Hypothalamus (tissue), 51 donors: ENCODE measurements around the gene PIAS1.

Experiments used
- DNase-seq, 51 donors: peaks; one replicate each; lab custom pipeline; 2025; lab: John Stamatoyannopoulos, UW

PIAS1 gene

DNA sequence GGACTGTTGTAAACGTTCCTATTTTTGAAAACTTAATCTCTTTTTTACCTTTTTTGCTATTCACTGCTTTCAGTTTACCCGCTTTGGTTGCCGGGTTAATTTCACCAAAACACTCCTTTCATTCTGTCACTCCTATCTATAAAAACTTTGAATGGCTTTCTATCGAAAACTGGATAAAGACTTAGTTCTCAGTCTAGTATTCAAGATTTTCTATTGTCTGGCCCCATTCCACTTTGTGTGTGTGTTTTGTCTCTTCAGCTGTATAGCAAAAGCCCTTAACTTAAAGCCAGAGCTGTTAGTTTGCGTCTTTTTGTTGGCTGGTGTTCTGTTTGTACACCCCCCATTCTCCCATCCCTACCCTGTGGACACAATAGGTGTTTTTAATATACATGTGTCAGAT lies 7.5 kb downstream of the PIAS1 start:
- DNase-seq, result no peak

GRCh38 chr15:68062214-68062613 lies 8.1 kb downstream of the PIAS1 start:
- no peak for DNase-seq

GRCh38 chr15:68062946-68063465 lies 8.9 kb downstream of the PIAS1 start:
- DNase-seq, result no peak

GRCh38 chr15:68063606-68064005 lies 9.5 kb downstream of the PIAS1 start:
- DNase-seq, result no peak

DNA sequence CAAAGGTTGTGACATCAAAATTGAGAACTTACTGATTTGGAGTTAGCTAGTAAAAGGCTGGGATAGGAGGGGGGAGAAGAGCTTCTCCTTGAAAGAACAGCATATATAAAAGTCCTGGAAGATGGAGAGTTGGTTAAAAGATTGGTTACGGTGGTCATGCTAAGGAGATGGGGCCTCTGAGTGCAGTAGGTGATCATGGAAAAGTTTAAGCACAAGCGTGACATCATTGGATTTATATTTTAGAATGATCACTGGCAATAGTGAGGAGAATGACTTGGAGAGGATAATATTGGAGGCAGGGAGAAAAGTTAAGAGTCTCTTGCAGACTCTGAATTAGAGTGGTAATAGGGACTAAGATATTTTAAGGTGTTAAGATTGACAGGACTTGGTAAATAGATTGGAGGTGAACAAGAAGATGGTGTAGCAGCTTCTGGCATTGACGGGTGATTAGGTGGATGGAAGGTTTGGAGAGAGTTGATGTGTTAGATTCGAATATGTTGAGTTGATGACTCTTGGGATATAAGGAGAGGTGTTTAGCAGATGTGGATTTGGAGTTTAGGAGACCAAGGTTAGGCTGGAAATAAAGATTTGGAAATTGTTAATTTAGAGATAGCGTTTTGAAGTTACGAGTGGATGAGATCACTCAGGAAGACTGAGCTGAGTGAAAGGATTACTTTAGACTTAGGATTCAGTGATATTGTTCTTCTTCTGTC lies 19.6 kb downstream of the PIAS1 start:
- DNase-seq, result no peak

DNA sequence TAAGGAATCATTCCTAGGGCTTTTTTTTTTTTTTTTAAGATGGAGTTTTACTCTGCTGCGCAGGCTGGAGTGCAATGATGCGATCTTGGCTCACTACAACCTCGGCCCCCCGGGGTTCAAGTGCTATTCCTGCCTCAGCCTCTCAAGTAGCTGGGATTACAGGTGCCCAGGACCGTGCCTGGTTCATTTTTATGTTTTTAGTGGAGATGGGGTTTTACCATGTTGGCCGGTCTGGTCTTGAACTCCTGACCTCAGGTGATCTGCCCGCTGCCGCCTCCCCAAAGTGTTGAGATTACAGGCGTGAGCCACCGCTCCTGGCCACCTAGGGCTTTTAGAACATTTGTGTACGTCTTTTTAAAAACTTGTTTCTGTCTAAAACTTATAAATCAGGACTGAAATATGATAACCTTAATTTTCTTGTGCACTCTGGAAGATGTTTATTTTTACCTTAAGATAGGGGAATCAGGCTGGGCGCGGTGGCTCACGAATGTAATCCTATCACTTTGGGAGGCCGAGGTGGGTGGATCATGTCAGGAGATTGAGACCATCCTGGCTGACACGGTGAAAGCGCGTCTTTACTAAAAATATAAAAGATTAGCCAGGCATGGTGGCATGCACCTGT lies 21.8 kb downstream of the PIAS1 start:
- no peak for DNase-seq

DNA sequence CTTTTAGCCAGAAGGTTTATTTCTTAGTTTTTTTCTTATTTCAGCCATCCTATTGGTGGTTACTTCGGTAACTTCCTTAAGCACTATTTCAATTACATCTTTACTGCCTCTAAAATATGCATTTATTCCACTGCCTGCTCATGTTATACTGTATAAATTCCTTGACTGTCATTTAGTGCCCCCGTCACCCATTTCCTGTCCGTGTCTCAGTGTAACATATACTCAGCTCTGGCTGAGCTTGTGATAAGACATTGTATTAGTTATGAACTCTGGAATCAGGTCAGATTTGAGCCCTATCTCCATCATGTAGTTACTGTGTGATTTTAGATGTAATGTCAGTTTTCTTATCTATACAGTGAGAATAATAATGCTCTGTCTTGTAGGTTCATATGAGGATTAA lies 24.2 kb downstream of the PIAS1 start:
- DNase-seq, result no peak

DNA sequence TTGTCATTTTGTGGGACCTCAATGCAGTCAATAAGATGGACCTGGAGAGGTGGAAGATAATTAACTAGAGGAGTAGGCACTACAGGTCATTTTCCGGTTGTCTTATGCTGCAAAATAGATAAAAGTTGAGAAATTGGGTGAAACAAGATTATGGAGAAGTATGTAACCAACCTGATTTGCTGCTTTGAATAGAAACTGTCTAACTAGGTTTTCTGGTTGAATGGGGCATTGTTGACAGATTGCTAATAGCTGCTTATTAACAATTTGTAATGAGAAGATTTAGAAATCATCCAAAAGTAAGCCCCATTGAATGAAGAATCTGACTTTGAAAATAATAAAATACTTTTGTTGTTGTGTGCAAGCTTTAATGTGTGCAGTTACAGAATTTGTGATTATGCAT lies 26.2 kb downstream of the PIAS1 start:
- no peak for DNase-seq

DNA sequence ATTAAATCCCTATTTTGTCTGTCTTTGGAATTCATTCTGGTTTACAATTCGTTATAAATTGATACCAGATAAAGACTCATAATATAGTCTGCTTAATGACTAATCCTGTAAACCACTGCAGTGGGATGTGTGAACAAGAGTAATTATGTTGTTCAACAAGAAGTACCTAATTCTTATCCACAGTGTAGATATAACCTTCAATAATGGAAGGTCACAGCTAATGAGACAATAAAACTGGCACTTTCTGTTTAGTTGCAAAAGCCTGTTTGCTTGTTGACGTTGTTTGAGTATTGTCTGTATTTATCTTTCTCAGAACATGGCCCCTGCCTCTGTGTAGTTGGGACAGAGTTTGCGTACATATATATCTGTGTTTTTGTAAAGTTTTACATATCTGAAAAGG lies 26.7 kb downstream of the PIAS1 start:
- DNase-seq, result no peak

DNA sequence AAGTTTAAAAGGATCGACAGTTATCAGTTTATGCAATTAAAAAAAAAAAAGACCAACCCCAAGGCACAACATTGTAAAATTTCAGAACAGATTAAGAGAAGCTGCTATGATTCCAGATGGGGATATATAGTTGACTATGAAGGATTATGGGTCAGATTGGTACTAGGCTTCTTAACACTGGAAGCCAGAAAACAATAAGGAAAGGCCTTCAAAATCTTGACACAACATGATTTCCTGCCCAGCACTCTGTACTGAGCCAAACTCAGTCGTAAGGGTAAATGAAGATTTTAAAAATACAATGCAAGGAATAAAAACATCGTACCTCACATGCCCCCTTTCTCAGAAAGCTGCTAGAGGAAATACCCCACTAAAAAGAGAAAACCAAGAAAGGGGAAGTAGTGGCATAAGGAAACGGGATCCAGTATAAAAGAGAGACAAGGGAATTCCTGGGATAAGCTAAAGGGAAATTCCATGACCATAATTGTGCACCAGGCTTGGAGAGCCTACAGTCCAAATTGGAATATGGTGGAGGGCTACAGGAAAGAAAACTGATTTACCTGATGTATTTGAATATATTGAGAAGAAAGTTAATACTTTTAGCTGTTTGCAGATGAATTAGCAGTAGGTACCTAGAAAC lies 27.9 kb downstream of the PIAS1 start:
- no peak for DNase-seq

DNA sequence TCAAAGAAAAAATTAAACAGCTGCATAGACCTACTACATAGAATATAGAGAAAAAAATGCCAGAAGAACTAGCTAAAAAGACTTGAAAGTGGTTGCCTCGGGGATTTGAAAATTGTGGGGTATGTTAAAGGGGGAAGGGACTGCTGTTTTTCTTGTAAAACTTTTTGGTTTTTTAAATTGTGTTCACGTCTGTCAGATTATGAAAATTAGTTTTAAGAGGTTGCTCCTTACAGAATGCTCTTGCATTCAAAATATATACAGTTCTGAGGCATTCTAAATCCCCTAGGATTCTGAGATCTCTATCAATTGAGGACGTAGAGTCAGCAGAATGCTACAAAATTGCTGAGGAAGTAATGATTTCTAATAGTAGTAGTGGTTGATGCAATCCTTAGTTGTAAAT lies 28.6 kb downstream of the PIAS1 start:
- no peak for DNase-seq

DNA sequence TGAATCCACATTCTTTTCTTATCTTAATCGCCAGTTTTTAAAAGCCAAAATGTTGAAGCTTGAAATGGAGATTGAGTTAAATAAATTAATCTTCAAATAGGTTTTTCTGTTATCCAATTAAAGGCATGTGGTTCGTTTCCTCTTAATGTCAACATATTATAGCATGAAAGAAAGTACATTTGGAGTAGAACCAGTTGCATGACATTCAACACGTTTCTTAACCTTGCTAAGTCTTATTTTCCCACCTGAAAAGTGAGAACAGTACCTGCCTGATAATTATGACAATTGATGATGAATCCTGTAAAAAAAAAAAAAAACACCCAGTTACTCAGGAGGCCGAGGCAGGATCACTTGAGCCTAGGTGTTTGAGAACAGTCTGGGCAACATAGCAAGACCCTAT lies 29.3 kb downstream of the PIAS1 start:
- no peak for DNase-seq

GRCh38 chr15:68085052-68085451 lies 30.9 kb downstream of the PIAS1 start:
- DNase-seq, result no peak

- no peak for DNase-seq
These were observed 37.6 kb downstream of the PIAS1 start for GRCh38 chr15:68091743-68092142.

DNA sequence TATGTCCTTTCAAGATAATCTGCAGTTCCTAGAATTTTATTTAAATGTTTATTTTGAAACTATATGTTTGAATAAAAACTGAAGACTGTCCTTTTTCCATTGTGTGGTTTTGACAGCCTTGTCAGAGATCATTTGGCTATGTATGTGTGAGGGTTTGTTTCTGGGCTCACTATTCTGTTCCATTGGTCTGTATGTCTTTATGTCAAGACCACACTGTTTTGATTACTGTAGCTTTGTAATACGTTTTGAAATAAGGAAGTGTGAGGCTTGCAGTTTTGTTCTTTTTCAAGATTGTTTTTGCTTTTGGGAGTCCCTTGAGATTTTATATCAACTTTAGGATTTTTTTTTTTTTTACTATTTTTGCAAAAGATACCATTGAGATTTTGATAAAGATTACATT lies 42.0 kb downstream of the PIAS1 start:
- DNase-seq, result no peak

- DNase-seq, result no peak
These were observed 42.9 kb downstream of the PIAS1 start for GRCh38 chr15:68097029-68097428.

- no peak for DNase-seq
These were observed 44.4 kb downstream of the PIAS1 start for GRCh38 chr15:68098465-68098864.

GRCh38 chr15:68100194-68100593 lies 46.1 kb downstream of the PIAS1 start:
- DNase-seq, result no peak

DNA sequence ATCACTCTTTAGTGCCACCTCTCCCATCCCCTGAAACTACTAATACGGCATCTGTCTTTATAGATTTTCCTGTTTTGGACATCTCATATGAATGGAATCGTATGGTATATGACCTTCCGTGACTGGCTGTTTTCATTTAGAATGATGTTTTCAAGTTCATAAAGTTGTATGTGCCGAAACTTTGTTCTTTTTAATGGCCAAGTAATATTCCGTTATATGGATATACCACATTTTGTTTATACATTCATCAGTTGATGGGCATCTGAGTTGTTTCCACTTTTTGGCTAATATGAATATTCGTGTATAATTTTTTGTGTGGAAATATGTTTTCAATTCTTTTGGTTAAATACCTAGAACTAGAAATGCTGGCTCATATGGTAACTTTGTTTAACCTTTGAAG lies 49.5 kb downstream of the PIAS1 start:
- no peak for DNase-seq

- no peak for DNase-seq
These were observed 52.5 kb downstream of the PIAS1 start for GRCh38 chr15:68106656-68107055.

GRCh38 chr15:68107142-68107541 lies 53.0 kb downstream of the PIAS1 start:
- DNase-seq, result no peak

GRCh38 chr15:68112706-68113105 lies 58.6 kb downstream of the PIAS1 start:
- no peak for DNase-seq
